AG04449 (cell line): Measurements from ENCODE around the gene SARDH.

Source experiments
- CTCF ChIA-PET: fragments of 350-600 bp; formaldehyde crosslinking; extraction: SDS; loops from one replicate; lab custom pipeline; 2021; ENCODE audit warnings: antibody characterized with exemption; lab: Yijun Ruan, JAX
- POLR2A ChIA-PET: fragments of 400-600, 350-600 bp; formaldehyde crosslinking; extraction: SDS; loops from one replicate; lab custom pipeline; 2020; ENCODE audit warnings: antibody characterized with exemption, inconsistent platforms; lab: Yijun Ruan, JAX
- DNase-seq: peaks from one replicate; pipeline ENCODE4 v3.0.0-alpha.2; 2010; ENCODE audit warnings: low read depth, low spot score
- H3K4me3 ChIP-seq: 2 replicates; pipeline ENCODE4 v1.5.1; 2011; ENCODE audit warnings: low read depth, mild to moderate bottlenecking, control low read depth, low read length
- TF ChIP-seq, protein P1 (sequence below): IDR thresholded peaks from one replicate; pipeline ENCODE4 v1.5.1; 2011; ENCODE audit warnings: mild to moderate bottlenecking, moderate library complexity, low read length, control low read depth, inconsistent platforms; ENCODE audit not compliant: insufficient read depth; ENCODE audit errors: missing control alignments

The SARDH gene

DNA sequence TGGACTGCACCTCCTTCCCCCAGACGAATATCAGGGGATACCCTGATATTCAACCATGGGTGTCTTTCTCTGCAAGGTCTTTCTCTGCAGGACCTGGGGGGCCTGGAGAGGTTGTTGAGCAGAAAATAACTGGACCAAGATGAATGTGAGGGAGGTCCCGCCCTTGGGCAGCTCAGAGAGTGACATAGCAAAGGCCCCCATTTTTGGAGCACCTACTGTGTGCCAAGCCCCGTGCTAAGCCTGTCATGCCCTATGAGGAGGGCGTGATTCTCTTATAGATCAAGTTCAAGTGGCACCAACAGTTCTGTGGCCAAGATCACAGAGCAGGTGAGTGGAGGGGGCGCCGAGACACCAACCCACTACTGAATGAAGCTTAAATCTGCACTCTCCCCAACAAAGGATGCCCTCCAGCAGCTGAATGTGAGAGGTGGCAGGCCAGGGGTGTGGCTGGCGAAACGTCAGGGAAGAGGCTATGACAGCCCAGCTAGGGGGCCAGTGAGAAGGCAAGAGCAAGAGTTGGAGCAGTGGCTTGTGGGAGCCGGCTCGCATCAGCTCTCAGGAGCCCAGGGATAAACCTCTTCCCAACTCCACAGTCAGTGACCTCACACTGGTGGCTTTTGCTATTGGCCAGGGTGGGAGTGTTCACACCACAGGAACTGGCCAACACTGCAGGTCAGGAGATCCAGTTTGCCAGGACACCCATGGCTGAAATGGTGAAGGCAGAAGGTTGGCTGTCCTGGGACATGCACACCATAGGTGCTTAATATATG, 5.3 kb downstream of the SARDH start:
- TF ChIP-seq, protein P1, sequence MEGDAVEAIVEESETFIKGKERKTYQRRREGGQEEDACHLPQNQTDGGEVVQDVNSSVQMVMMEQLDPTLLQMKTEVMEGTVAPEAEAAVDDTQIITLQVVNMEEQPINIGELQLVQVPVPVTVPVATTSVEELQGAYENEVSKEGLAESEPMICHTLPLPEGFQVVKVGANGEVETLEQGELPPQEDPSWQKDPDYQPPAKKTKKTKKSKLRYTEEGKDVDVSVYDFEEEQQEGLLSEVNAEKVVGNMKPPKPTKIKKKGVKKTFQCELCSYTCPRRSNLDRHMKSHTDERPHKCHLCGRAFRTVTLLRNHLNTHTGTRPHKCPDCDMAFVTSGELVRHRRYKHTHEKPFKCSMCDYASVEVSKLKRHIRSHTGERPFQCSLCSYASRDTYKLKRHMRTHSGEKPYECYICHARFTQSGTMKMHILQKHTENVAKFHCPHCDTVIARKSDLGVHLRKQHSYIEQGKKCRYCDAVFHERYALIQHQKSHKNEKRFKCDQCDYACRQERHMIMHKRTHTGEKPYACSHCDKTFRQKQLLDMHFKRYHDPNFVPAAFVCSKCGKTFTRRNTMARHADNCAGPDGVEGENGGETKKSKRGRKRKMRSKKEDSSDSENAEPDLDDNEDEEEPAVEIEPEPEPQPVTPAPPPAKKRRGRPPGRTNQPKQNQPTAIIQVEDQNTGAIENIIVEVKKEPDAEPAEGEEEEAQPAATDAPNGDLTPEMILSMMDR, result no peak
- H3K4me3 ChIP-seq, result no peak overlapping the region
- DNase-seq, result no peak
- CTCF ChIA-PET, result interaction anchor here (1.4 to 2.3 kb wide), 3 partner anchors 10 to 262 kb away, joined by 3 to 12 read pairs (median 6); no protein-coding TSS in a partner anchor
- POLR2A ChIA-PET, result no interaction called here

DNA sequence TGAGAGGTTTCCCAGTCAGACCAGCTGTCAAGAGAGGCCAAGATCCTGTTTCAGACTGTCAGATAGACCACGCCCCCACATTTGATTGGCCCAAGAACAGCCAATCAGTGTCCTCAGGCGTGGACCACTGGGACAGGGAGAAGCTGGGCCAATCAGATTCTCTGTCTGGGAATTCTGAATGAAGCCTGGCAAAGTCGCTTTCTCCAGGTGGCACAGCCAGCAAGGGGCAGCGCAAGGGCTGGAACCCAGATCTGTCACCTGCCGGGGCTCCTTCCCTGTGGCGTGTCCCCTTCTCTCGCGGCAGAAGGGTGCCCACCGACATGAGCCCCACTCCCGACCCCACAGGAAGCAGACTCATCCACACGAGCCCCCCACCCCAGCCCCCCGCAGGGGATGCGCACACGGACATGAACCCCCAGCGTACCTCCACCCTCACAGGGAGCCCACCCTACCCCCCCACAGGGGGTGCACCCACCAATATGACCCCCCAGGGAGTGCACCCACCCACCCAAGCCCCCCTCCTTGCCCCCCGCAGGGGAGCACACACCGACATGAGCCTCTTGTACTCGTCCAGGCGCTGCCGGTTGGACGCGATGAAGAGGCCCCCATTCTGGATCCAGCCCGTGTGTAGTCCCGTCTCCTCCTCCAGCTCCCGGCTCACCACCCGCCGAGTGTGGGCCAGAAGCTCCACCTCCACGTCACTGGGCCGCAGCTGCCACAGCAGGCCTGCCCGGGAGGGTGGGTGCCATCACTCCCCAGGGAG, 6.1 kb downstream of the SARDH start:
- H3K4me3 ChIP-seq, result no peak overlapping the region
- ChIA-PET POLR2A (no interaction called here), CTCF (interaction anchor here (1.4 to 2.1 kb wide), 2 partner anchors 11 to 263 kb away, joined by 3 to 6 read pairs; no protein-coding TSS in a partner anchor)
- TF ChIP-seq, protein P1, result no peak
- no peak for DNase-seq

DNA sequence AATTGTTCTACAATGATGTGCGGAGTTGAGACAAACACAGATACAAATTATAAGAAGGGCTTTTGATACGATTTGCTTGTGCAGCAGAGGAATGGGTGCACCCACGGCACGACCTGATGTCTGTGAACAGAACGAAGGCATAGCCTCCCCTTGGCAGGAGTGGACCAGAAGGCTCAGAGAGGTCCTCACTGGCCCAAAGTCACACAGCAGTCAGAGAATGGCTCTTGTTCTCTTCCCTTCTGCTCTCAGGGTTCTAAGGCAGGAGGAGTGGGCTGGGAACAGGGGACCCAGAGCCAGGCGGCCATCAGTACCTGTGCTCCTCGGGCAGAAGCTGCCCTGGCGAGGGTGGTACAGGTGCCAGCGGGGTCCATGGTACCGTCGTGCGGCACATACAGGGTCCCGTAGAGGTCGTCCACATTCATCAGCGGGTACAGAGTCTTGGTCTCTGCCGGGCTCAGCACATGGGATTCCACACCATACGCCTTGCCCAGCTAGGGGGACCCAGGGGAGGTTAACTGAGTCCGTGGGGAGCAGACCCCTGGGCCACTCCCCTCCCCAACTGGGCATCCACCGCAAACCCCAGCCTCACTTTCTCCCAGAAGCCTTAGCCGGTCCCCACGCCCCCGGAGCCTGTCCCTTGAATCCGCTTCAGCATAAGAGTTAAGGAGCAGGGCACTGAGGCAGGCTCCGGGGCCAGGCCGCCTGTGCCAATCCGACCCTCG, 7.0 kb downstream of the SARDH start:
- H3K4me3 ChIP-seq, result no peak overlapping the region
- ChIA-PET POLR2A (no interaction called here), CTCF (interaction anchor here (2.1 kb wide), 1 partner anchor 11 kb away, joined by 6 read pairs; no protein-coding TSS in a partner anchor)
- DNase-seq, result no peak
- TF ChIP-seq, protein P1, result no peak

DNA sequence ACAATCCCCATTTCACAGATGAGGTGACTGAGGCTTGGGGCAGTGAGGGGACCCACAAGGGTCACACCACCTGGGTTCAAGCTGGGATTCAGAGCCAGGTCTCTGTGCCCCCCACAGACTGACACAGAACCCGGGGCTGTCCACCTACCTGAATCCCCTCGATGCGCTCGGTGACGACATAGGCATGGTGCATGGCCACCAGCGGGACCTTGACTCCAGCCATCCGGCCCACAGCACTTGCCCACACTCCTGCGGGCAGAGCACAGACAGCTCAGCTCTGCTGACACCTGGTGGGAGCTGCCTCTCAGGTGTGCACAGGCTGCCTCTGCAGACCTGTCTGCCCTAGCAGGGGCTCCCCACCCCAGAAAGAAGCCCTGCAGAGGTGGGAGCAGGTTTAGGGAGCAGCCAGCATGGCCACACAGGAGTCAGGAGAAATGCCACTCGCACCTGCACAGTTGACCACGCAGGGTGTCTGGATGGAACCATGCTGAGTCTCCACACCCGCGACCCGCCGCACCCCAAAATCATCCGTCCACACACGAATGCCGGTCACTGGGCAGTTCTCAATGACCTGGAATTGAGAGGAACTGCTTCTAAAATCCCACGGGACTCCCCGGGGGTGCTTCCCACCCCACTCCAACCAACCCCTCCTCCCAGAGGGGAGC, 8.4 kb downstream of the SARDH start:
- H3K4me3 ChIP-seq, result no peak overlapping the region
- no peak for DNase-seq
- ChIA-PET CTCF (interaction anchor here (0.7 to 0.8 kb wide), 3 partner anchors 10 to 13 kb away, joined by 3 to 4 read pairs (median 3); no protein-coding TSS in a partner anchor), POLR2A (no interaction called here)
- TF ChIP-seq, protein P1, result no peak

DNA sequence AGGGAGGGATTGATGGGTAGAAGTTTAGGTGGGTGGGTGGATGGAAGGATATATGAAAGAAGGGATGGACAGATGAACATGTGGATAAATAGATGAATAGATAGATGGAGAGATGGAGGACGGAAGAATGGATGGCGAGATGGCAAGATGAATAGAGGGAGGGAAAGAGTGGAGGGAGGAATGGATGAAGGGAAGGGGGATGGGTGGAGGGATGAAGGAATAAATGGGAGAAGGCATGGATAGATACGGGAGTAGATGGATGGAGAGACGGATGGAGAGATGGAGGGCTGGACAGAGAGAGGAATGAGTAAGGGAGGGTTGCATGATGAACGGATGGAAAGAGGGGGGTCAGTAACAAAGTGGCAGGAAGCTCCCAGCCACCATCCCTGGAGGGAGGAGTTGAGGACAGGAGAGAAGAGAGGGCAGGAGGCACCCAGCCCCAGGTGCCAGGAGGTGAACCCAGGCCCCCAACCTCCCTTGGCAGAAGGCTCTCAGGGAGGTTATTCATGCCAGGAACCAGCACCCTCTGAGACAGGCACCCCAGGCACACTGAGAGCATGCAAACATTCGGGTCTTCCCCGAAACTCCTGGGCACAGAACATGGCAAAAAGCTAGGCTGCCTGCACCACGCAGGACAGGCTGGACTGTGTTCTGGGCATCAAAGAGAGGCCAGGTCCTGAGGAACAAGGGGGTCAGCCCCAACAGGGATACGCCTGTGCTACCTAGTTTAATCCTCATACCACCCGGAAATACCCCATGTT, 9.1 kb downstream of the SARDH start:
- DNase-seq, result no peak
- no peak overlapping the region for H3K4me3 ChIP-seq
- ChIA-PET CTCF (interaction anchor here (0.8 to 2.1 kb wide), 2 partner anchors 8 to 13 kb away, joined by 3 to 8 read pairs; partner anchors contain the start of gene SARDH), POLR2A (no interaction called here)
- TF ChIP-seq, protein P1, result no peak
